ENCODE data around the gene MTUS2. TPM values are rescaled to one million over a fixed set of nuclear protein-coding genes. Genes with fewer than 3 reads are reported as not detected.

The MTUS2 gene
- total RNA-seq, 6 experiments from 2014 or later = 0.07 to 0.15 (median 0.14) TPM; not detected in 1

- no peaks in the 10 kb centered on the region for H3K36me3 Mint-ChIP-seq (ENCODE audit: low read depth)
- no peaks in the 10 kb centered on the region for H3K9me3 Mint-ChIP-seq
- H3K4me1 Mint-ChIP-seq (ENCODE audit: low read depth) = peaks cover 26% of the 10 kb centered on the region
- H3K27me3 Mint-ChIP-seq (ENCODE audit: insufficient read depth) = peaks cover 10% of the 10 kb centered on the region
- TF ChIP-seq, protein P1, sequence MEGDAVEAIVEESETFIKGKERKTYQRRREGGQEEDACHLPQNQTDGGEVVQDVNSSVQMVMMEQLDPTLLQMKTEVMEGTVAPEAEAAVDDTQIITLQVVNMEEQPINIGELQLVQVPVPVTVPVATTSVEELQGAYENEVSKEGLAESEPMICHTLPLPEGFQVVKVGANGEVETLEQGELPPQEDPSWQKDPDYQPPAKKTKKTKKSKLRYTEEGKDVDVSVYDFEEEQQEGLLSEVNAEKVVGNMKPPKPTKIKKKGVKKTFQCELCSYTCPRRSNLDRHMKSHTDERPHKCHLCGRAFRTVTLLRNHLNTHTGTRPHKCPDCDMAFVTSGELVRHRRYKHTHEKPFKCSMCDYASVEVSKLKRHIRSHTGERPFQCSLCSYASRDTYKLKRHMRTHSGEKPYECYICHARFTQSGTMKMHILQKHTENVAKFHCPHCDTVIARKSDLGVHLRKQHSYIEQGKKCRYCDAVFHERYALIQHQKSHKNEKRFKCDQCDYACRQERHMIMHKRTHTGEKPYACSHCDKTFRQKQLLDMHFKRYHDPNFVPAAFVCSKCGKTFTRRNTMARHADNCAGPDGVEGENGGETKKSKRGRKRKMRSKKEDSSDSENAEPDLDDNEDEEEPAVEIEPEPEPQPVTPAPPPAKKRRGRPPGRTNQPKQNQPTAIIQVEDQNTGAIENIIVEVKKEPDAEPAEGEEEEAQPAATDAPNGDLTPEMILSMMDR (IDR thresholded peaks at IDR 0.05) = no peak
- no peak for DNase-seq
- no peak overlapping the region for H3K27ac Mint-ChIP-seq
- H3K4me3 Mint-ChIP-seq = no peak overlapping the region
Observed at GRCh38 chr13:29164116-29164515, 344.0 kb downstream of the MTUS2 start.

DNA sequence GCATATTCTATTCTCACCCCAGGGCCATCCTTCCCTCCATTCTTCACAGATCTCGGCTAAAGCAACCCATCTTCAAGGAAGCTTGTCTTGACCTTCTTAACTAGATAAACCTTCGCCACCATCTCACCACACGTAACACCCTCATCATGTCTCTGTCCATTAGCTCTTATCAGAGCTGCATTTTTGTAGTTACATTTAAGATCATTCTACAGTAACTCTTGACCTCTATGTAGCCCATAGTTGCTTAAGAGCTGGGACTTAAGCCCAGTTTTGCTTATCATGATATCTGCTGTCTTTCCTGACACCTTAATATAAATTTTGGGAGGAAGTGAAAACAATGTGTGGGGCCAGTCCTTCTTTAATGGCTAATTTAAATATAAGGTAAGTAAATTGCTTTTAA, 345.1 kb downstream of the MTUS2 start:
- H3K4me1 Mint-ChIP-seq (ENCODE audit: low read depth) = peaks cover 26% of the 10 kb centered on the region
- no peak for DNase-seq

GRCh38 chr13:29165840-29166239, 345.7 kb downstream of the MTUS2 start:
- DNase-seq = peak; percentile 7
- H3K4me3 Mint-ChIP-seq = no peak overlapping the region
- peaks cover 8% of the 10 kb centered on the region for H3K27me3 Mint-ChIP-seq (ENCODE audit: insufficient read depth)
- H3K36me3 Mint-ChIP-seq (ENCODE audit: low read depth) = no peaks in the 10 kb centered on the region
- H3K27ac Mint-ChIP-seq = no peak overlapping the region
- H3K9me3 Mint-ChIP-seq = no peaks in the 10 kb centered on the region
- TF ChIP-seq, protein P1 (IDR thresholded peaks at IDR 0.05) = no peak
- H3K4me1 Mint-ChIP-seq (ENCODE audit: low read depth) = peaks cover 26% of the 10 kb centered on the region

More for the DNA sequence above, 345.1 kb downstream of the MTUS2 start:
- Mint-ChIP-seq H3K9me3 (no peaks in the 10 kb centered on the region), H3K4me3 (no peak overlapping the region), H3K36me3 (ENCODE audit: low read depth) (no peaks in the 10 kb centered on the region), H3K27me3 (ENCODE audit: insufficient read depth) (peaks cover 8% of the 10 kb centered on the region), H3K27ac (no peak overlapping the region)
- TF ChIP-seq, protein P1 (IDR thresholded peaks at IDR 0.05) = no peak

DNA sequence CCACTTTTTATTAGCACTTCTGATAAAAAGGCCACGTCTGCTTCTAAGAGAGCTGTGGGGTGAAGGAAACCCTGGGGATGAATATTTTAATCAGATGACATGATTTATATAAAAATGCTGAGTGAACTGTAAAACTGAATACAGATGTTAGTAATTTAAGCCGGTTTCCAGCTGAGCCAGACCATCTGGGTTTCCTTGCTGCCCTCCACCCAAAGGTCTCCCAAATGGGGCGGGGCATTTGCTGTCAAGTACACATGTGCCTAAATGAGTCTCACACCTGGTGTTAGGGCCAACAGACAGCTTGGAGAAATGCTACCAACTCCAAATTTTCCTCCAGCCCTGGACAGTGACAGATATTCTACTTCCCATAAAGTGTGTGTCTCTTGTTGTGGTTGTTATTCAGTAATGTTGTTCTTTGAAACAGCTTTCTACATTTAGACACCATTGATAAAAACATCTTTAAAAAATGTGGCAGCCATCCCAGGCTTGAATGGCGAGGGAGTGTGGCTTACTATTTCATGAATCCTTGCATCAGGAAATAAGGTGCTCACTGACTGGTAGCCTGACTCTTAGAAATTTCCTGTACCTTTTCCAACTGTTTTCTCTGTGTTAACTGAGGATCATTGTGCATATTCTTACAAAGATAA, 350.4 kb downstream of the MTUS2 start:
- TF ChIP-seq, protein P1 (IDR thresholded peaks at IDR 0.05) = no peak
- no peaks in the 10 kb centered on the region for H3K9me3 Mint-ChIP-seq
- H3K4me1 Mint-ChIP-seq (ENCODE audit: low read depth) = peaks cover 5% of the 10 kb centered on the region
- no peaks in the 10 kb centered on the region; the same call in 1 of the 2 replicates for H3K27me3 Mint-ChIP-seq (ENCODE audit: insufficient read depth)
- no peak overlapping the region for H3K27ac Mint-ChIP-seq
- no peak for DNase-seq
- H3K4me3 Mint-ChIP-seq = no peak overlapping the region
- no peaks in the 10 kb centered on the region for H3K36me3 Mint-ChIP-seq (ENCODE audit: low read depth)

DNA sequence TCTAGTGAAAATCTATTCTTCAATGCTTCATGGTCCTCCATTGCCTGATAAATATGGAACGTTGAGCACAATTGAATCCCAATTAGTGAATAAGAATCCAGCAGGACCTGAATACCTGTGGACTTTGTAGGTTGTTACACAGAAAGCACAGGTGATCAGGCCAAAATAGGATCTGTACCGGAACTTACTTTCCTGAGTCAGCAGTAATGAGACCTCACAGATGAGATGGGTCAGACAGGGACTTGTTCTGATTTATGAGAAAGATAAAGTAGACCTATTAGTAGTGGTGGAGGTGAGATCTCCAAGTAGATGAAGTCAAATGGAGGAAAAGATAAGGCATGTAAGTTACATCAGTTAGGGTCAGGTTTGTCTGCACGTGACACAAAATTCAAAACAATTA, 351.1 kb downstream of the MTUS2 start:
- no peaks in the 10 kb centered on the region for H3K36me3 Mint-ChIP-seq (ENCODE audit: low read depth)
- H3K9me3 Mint-ChIP-seq = no peaks in the 10 kb centered on the region
- H3K4me3 Mint-ChIP-seq = no peak overlapping the region
- H3K27me3 Mint-ChIP-seq (ENCODE audit: insufficient read depth) = no peaks in the 10 kb centered on the region; the same call in 1 of the 2 replicates
- H3K4me1 Mint-ChIP-seq (ENCODE audit: low read depth) = no peaks in the 10 kb centered on the region
- DNase-seq = no peak
- TF ChIP-seq, protein P1 (IDR thresholded peaks at IDR 0.05) = no peak
- no peak overlapping the region for H3K27ac Mint-ChIP-seq

Data from HFFc6 (cell line).